ENCODE results near the gene P3R3URF.
"Not testable (repeated sequence)": the region's sequence is repeated elsewhere in the genome, so short reads cannot be mapped to it uniquely, and the experiment has no call there.

P3R3URF gene

DNA sequence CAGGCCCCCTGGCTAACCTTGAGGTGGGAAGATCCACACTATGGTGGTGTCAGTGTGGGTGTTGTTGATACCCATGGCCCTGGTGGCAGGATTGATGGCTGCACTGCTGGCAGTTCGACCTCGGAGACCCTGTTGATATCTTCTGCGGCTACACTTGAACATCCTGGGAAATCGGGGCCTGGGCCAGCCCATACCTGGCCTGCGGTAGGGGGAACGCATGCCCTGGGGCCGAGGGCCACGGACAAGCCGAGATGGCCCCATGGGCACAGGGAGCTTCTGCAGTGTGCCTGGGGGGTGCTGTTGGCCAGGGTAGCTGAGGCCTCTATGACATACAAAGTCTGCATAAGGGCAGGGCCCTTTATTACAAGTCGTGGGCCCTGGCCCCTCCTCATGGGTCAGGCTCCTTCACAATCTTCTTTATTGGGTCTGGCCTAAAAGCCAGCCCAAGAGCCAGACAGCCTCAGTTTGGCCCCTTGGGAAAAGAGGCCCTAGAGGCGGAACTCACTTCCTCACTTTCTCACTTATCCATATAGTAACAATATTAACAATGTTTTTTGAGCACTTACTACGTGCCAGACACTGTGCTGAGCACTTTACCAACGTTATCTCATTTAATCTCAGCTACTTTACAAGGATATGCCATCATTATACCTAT, at the start of gene P3R3URF:
P3R3URF (minus strand) TSS at position 278 of the 655 bp plus-strand sequence; CDS start at position 261, 17 bp downstream.
- no peaks in the 10 kb centered on the region for H3K27me3 ChIP-seq (ENCODE audit: control insufficient read depth, insufficient read depth, low read length)
- no peak within 1 kb of the TSS for H3K27ac ChIP-seq (ENCODE audit: low read depth, low read length)
- H3K4me1 ChIP-seq (ENCODE audit: control insufficient read depth, insufficient read depth, low read length): peaks cover 17% of the 10 kb centered on the region
- H3K9ac ChIP-seq (ENCODE audit: low read length): no peak within 1 kb of the TSS
- H3K36me3 ChIP-seq (ENCODE audit: control insufficient read depth, insufficient read depth, low read length): no peaks in the 10 kb centered on the region
- H3K4me3 ChIP-seq (ENCODE audit: low read length): no peak within 1 kb of the TSS

DNA sequence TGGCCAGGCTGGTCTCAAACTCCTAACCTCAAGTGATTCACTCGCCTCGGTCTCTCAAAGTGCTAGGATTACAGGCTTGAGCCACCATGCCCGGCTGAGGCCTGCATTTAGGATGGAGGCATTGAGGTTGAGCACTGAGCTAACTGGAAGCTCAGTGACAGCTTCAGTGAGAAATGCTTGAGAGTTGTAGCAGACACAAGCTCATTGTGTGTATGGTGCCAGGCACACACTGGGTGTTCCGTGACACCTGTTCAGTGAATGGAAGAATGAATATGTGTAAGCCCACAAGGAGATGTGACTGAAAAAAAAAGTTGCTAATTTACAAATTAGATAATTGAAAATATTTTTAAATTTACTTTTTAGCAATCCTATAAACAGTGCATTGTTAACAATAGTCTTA, 48.7 kb upstream of the P3R3URF start:
- Histone ChIP-seq H3K9ac (ENCODE audit: low read length) (no peak overlapping the region), H3K36me3 (ENCODE audit: control insufficient read depth, insufficient read depth, low read length) (no peaks in the 10 kb centered on the region), H3K4me3 (ENCODE audit: low read length) (no peak overlapping the region), H3K27me3 (ENCODE audit: control insufficient read depth, insufficient read depth, low read length) (no peaks in the 10 kb centered on the region), H3K27ac (ENCODE audit: low read depth, low read length) (no peak overlapping the region), H3K4me1 (ENCODE audit: control insufficient read depth, insufficient read depth, low read length) (no peaks in the 10 kb centered on the region)

DNA sequence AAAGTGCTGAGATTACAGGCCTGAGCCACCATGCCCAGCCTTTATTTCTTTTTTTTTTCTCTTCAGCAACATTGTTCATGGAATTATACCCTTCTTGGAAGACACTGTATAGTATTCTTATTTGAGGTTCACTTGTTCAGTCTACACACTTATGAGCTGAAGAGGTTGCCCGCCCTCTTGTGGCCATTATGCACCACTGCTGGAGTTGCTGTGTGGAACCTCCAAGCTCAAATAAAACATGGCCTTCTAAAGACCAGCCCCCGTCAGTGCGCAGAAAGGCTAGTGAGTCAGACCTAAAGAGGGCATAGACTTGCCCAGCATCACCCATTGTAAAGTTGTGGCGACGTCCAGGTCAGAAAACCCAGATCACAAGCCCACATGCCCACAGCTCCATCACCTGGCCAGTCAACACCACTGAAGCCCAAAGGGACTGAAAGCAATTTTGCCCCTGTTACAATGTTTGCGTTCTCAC, 47.2 kb upstream of the P3R3URF start:
- Histone ChIP-seq H3K4me3 (ENCODE audit: low read length) (no peak overlapping the region), H3K36me3 (ENCODE audit: control insufficient read depth, insufficient read depth, low read length) (no peaks in the 10 kb centered on the region), H3K4me1 (ENCODE audit: control insufficient read depth, insufficient read depth, low read length) (no peaks in the 10 kb centered on the region), H3K9ac (ENCODE audit: low read length) (no peak overlapping the region), H3K27ac (ENCODE audit: low read depth, low read length) (no peak overlapping the region), H3K27me3 (ENCODE audit: control insufficient read depth, insufficient read depth, low read length) (no peaks in the 10 kb centered on the region)

DNA sequence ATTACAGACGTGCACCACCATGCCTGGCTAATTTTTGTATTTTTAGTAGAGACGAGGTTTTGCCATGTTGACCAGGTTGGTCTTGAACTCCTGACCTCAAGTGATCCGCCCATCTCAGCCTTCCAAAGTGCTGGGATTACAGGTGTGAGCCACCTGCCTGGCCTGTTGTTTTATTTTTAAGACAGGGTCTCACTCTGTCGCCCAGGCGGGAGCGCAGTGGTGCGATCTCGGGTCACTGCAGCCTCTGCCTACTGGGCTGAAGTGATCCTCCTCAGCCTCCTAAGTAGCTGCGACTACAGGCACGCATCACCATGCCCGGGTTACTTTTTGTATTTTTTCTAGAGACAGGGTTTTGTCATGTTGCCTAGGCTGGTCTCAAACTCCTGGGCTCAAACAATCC, 46.8 kb upstream of the P3R3URF start:
- not testable (repeated sequence) for H3K4me1 ChIP-seq (ENCODE audit: control insufficient read depth, insufficient read depth, low read length); H3K27me3 ChIP-seq (ENCODE audit: control insufficient read depth, insufficient read depth, low read length); H3K9ac ChIP-seq (ENCODE audit: low read length); H3K36me3 ChIP-seq (ENCODE audit: control insufficient read depth, insufficient read depth, low read length); H3K27ac ChIP-seq (ENCODE audit: low read depth, low read length); H3K4me3 ChIP-seq (ENCODE audit: low read length)

DNA sequence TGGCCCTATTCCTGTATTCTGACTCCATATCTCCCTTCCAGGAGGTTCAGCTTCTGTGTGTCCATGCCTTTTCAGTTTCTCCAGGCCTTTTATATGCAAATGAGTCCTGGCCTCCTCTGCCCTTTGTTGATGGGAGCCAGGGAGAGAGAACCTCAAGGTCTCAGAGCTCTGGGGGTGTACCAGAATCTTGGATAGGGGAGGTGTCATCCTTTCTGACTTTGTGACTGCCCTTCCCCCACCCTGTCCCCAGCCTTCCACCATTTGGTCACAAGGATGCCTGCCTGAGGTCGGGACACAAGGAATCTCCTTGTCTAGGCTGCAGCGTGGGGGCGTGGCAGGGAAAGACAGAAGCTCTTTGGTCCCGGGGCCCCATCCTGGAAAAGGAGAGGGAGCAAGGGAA, 45.5 kb upstream of the P3R3URF start:
- H3K36me3 ChIP-seq (ENCODE audit: control insufficient read depth, insufficient read depth, low read length): no peaks in the 10 kb centered on the region
- H3K27me3 ChIP-seq (ENCODE audit: control insufficient read depth, insufficient read depth, low read length): no peaks in the 10 kb centered on the region
- H3K27ac ChIP-seq (ENCODE audit: low read depth, low read length): no peak overlapping the region
- H3K9ac ChIP-seq (ENCODE audit: low read length): no peak overlapping the region
- H3K4me3 ChIP-seq (ENCODE audit: low read length): no peak overlapping the region
- no peaks in the 10 kb centered on the region for H3K4me1 ChIP-seq (ENCODE audit: control insufficient read depth, insufficient read depth, low read length)

DNA sequence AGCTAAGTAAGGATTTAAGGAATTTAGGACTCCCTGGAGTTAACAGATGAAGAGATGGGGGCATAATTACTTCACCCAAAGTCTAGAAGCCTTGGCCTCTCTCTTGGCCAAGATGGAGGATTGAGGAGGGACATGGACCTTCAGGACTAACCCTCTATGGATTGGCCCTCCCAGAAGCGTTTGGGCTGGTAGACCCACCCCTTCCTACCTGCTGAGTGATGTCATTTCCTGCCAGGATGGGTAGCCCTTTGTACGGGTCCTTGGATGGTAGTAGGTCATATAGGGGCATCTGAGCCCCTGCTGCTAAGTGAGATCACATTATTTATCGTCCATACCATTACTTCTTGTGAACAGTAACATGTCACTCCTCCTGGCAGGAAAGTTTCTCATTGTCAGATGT, 44.5 kb upstream of the P3R3URF start:
- Histone ChIP-seq H3K9ac (ENCODE audit: low read length) (no peak overlapping the region), H3K4me3 (ENCODE audit: low read length) (no peak overlapping the region), H3K27me3 (ENCODE audit: control insufficient read depth, insufficient read depth, low read length) (no peaks in the 10 kb centered on the region), H3K27ac (ENCODE audit: low read depth, low read length) (no peak overlapping the region), H3K36me3 (ENCODE audit: control insufficient read depth, insufficient read depth, low read length) (no peaks in the 10 kb centered on the region), H3K4me1 (ENCODE audit: control insufficient read depth, insufficient read depth, low read length) (no peaks in the 10 kb centered on the region)

DNA sequence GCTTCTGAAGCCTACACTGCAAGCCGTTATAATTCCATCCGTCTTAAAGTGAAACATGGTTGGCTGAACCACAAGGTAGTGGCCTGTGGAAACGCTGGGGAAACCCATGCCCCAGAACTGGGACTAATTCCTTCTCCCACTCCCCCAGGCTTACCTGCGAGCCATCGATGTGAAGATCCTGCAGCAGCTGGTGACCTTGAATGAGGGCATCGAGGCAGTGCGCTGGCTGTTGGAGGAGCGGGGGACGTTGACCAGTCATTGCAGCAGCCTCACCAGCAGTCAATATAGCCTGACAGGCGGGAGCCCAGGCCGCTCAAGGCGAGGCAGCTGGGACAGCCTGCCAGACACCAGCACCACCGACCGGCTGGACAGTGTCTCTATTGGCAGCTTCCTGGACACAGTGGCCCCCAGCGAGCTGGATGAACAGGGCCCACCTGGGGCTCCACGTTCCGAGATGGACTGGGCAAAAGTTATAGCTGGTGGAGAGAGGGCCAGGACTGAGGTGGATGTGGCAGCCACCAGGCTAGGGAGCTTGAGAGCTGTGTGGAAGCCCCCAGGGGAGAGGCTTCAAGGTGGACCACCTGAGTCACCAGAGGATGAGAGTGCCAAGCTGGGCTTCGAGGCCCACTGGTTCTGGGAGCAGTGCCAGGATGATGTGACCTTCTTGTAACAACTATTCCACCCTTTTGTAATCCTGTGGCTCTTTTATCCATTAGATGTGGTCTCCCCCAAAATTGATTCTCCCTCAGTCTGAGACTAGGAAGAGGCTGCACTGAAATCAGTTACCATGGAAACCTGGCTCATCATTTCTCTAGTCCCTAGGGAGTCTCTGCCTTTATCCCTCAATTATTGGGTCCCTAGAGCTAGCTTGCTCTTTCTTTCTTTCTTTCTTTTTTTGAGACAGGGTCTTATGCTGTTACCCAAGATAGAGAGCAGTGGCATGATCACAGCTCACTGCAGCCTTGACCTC, 43.5 kb upstream of the P3R3URF start:
- Histone ChIP-seq H3K9ac (ENCODE audit: low read length) (no peak overlapping the region), H3K27ac (ENCODE audit: low read depth, low read length) (no peak overlapping the region), H3K27me3 (ENCODE audit: control insufficient read depth, insufficient read depth, low read length) (no peaks in the 10 kb centered on the region), H3K4me3 (ENCODE audit: low read length) (no peak overlapping the region), H3K4me1 (ENCODE audit: control insufficient read depth, insufficient read depth, low read length) (no peaks in the 10 kb centered on the region), H3K36me3 (ENCODE audit: control insufficient read depth, insufficient read depth, low read length) (no peaks in the 10 kb centered on the region)

DNA sequence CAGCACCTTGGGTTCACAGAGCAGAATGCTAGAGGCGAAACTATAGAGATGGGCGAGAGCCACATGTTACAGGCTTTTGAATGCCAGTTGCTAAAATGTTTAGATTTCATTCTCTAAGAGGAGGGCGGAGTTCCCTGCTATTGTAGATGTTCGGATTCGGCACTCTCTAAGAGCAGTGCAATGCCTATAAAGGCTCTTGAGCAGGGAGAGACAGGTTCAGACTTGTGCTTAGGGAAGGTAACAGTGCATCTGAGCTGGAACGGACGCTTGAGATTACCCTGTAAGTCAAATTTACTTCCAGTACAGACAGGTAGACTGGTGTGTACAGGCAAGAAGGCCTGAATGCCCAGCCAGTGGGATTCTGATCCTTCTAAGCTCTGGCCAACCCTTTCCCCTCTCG, 42.2 kb upstream of the P3R3URF start:
- Histone ChIP-seq H3K4me1 (ENCODE audit: control insufficient read depth, insufficient read depth, low read length) (no peaks in the 10 kb centered on the region), H3K36me3 (ENCODE audit: control insufficient read depth, insufficient read depth, low read length) (no peaks in the 10 kb centered on the region), H3K4me3 (ENCODE audit: low read length) (no peak overlapping the region), H3K9ac (ENCODE audit: low read length) (no peak overlapping the region), H3K27me3 (ENCODE audit: control insufficient read depth, insufficient read depth, low read length) (no peaks in the 10 kb centered on the region), H3K27ac (ENCODE audit: low read depth, low read length) (no peak overlapping the region)

DNA sequence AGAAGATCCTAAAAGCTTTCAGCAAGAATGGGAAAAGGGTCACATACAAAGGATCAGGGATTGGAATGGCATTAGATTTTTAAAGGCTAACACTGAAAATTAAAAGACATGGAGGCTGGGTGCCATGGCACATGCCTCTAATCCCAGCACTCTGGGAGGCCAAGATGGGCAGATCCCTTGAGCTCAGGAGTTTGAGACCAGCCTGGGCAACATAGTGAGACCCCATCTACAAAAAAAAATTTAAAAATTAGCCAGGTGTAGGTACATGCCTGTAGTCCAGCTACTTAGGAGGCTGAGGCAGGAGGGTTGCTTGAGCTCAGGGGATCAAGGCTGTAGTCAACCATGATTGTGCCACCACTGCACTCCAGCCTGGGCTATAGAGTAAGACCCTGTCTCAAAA, 39.2 kb upstream of the P3R3URF start:
- no peak overlapping the region for H3K9ac ChIP-seq (ENCODE audit: low read length)
- H3K4me1 ChIP-seq (ENCODE audit: control insufficient read depth, insufficient read depth, low read length): no peaks in the 10 kb centered on the region
- peaks cover 1% of the 10 kb centered on the region for H3K36me3 ChIP-seq (ENCODE audit: control insufficient read depth, insufficient read depth, low read length)
- no peak overlapping the region for H3K4me3 ChIP-seq (ENCODE audit: low read length)
- no peak overlapping the region for H3K27ac ChIP-seq (ENCODE audit: low read depth, low read length)
- no peaks in the 10 kb centered on the region for H3K27me3 ChIP-seq (ENCODE audit: control insufficient read depth, insufficient read depth, low read length)

DNA sequence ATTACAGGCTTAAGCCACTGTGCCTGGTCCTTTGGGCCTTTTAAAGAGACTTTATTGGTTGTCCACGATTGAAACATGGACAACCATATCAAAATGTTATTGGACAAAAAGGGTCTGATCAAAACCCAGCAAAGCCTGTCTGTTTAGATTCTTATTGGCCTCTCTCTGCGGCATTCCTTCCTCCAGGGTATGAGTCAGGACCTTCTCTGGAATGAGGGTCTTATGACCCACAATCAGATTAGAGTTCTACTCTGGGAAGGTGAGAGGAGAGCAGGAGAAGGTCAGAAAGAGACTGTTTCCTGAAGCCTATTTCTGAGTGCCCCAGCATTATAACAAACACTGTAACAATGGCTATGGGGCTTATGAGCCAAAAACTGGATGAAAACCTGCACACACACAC, 34.8 kb upstream of the P3R3URF start:
- H3K36me3 ChIP-seq (ENCODE audit: control insufficient read depth, insufficient read depth, low read length): peaks cover 2% of the 10 kb centered on the region
- no peaks in the 10 kb centered on the region for H3K4me1 ChIP-seq (ENCODE audit: control insufficient read depth, insufficient read depth, low read length)
- H3K4me3 ChIP-seq (ENCODE audit: low read length): no peak overlapping the region
- no peaks in the 10 kb centered on the region for H3K27me3 ChIP-seq (ENCODE audit: control insufficient read depth, insufficient read depth, low read length)
- H3K27ac ChIP-seq (ENCODE audit: low read depth, low read length): no peak overlapping the region
- H3K9ac ChIP-seq (ENCODE audit: low read length): no peak overlapping the region

DNA sequence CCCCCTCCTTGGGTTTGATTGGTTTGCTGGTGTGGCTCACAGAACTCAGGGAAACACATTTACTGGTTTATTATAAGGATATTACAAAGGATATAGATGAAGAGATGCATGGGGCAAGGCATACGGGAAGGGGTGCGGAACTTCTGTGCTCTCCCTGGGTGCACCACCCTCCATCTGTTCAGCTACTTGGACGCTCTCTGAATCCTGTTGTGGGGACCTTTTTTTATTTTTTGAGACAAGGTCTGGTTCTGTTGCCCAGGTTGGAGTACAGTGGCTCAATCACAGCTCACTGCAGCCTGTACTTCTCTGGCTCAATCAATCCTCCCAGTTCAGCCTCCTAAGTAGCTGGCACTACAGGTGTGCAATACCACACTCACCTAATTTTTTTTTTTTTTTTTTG, 34.3 kb upstream of the P3R3URF start:
- Histone ChIP-seq H3K27ac (ENCODE audit: low read depth, low read length) (no peak overlapping the region), H3K4me1 (ENCODE audit: control insufficient read depth, insufficient read depth, low read length) (no peaks in the 10 kb centered on the region), H3K4me3 (ENCODE audit: low read length) (no peak overlapping the region), H3K27me3 (ENCODE audit: control insufficient read depth, insufficient read depth, low read length) (no peaks in the 10 kb centered on the region), H3K36me3 (ENCODE audit: control insufficient read depth, insufficient read depth, low read length) (peaks cover 2% of the 10 kb centered on the region), H3K9ac (ENCODE audit: low read length) (no peak overlapping the region)

DNA sequence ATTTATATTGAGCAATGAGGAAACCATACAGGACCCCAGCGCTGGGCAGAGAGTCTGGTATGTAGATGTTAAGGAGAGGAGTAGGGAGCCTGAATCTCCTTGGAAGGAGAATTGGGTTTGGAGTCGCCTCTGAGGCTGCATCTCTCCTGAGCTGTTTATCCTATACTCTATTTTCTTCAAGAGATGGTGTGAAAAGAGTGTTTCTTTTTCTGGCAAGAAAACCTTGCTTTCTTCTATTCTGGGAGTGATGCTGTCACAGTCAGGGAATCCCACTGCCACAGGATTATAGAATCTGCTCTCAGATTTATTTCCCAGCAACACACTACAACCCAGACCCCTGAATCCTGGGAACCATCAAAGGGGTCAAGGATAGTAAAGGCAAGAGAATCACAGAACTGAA, 30.1 kb upstream of the P3R3URF start:
- Histone ChIP-seq H3K4me3 (ENCODE audit: low read length) (no peak overlapping the region), H3K9ac (ENCODE audit: low read length) (no peak overlapping the region), H3K27me3 (ENCODE audit: control insufficient read depth, insufficient read depth, low read length) (no peaks in the 10 kb centered on the region), H3K36me3 (ENCODE audit: control insufficient read depth, insufficient read depth, low read length) (peaks cover 2% of the 10 kb centered on the region), H3K27ac (ENCODE audit: low read depth, low read length) (no peak overlapping the region), H3K4me1 (ENCODE audit: control insufficient read depth, insufficient read depth, low read length) (peaks cover 4% of the 10 kb centered on the region)
